Mucosa of gallbladder (tissue), 1 donor: ENCODE data around the gene RNF133. TPM values are rescaled to one million over a fixed set of nuclear protein-coding genes. Genes with fewer than 3 reads are reported as not detected.

Experiments used
- DNase-seq: peaks from one replicate; pipeline ENCODE4 v3.0.0-alpha.2; 2020; ENCODE audit warnings: low spot score
- total RNA-seq: library from RNA; stranded (reverse); gene quantifications from one replicate; pipeline ENCODE4 v1.2.1, GENCODE V29; 2021
- donor health status: DM: no; HTN: no; CAD: no.

Gene RNF133
- total RNA-seq, result 1.4 TPM

- DNase-seq, result no peak
Observed at GRCh38 chr7:122699017-122699416, at the start of gene RNF133. TSS of gene RNF133 (minus strand) at chr7:122699117. CDS start at chr7:122698918, 199 bp downstream.

- no peak for DNase-seq
Observed at GRCh38 chr7:122748195-122748594, 49.3 kb upstream of the RNF133 start.

- no peak for DNase-seq
Observed at GRCh38 chr7:122746948-122747347, 48.0 kb upstream of the RNF133 start.

GRCh38 chr7:122743211-122743610, 44.3 kb upstream of the RNF133 start:
- no peak for DNase-seq

- DNase-seq, result no peak
Observed at GRCh38 chr7:122738947-122739346, 40.0 kb upstream of the RNF133 start.

- no peak for DNase-seq
Observed at GRCh38 chr7:122736183-122736582, 37.3 kb upstream of the RNF133 start.

GRCh38 chr7:122727759-122728158, 28.8 kb upstream of the RNF133 start:
- no peak for DNase-seq

- DNase-seq, result no peak
Observed at GRCh38 chr7:122727354-122727753, 28.4 kb upstream of the RNF133 start.

- no peak for DNase-seq
Observed at GRCh38 chr7:122726881-122727280, 28.0 kb upstream of the RNF133 start.

- DNase-seq, result no peak
Observed at GRCh38 chr7:122724366-122724765, 25.4 kb upstream of the RNF133 start.

GRCh38 chr7:122719010-122719578, 20.2 kb upstream of the RNF133 start:
- no peak for DNase-seq

- DNase-seq, result no peak
Observed at GRCh38 chr7:122717356-122718089, 18.6 kb upstream of the RNF133 start.

- DNase-seq, result no peak
Observed at GRCh38 chr7:122715183-122715582, 16.3 kb upstream of the RNF133 start.

- DNase-seq, result no peak
Observed at GRCh38 chr7:122710916-122711315, 12.0 kb upstream of the RNF133 start.

GRCh38 chr7:122709930-122710646, 11.2 kb upstream of the RNF133 start:
- DNase-seq, result no peak

GRCh38 chr7:122706836-122707235, 7.9 kb upstream of the RNF133 start:
- no peak for DNase-seq

- no peak for DNase-seq
Observed at GRCh38 chr7:122702872-122703510, 4.1 kb upstream of the RNF133 start, which contains the start of gene RNF148. TSS of gene RNF148 (minus strand) at chr7:122702922. CDS start at chr7:122702750, 172 bp downstream.

- DNase-seq, result no peak
Observed at GRCh38 chr7:122695816-122696215, 3.1 kb downstream of the RNF133 start.

GRCh38 chr7:122694697-122695096, 4.2 kb downstream of the RNF133 start:
- DNase-seq, result no peak

GRCh38 chr7:122692769-122693309, 6.1 kb downstream of the RNF133 start:
- no peak for DNase-seq

- DNase-seq, result no peak
Observed at GRCh38 chr7:122691569-122692235, 7.2 kb downstream of the RNF133 start.
